Measurements from ENCODE around the gene CA14. TPM values are rescaled to one million over a fixed set of nuclear protein-coding genes. Genes with fewer than 3 reads are reported as not detected.

The CA14 gene
- total RNA-seq, 1 experiment from 2014 or later, result 42.0 TPM

- no peak overlapping the region for H3T11ph ChIP-seq (ENCODE audit: low read length)
- H3K18ac ChIP-seq (ENCODE audit: insufficient read length, low read depth, low read length), result peak overlapping the region; percentile 90
- no peak overlapping the region for H3K56ac ChIP-seq (ENCODE audit: insufficient read length, low read depth, low read length)
- no peak overlapping the region for H2AK5ac ChIP-seq (ENCODE audit: insufficient read length, low read length)
- peak overlapping the region; percentile 33 for H4K91ac ChIP-seq (ENCODE audit: insufficient read length, low read depth, low read length)
- peak overlapping the region; percentile 74 for H2BK120ac ChIP-seq (ENCODE audit: low read depth, low read length, poor library complexity, severe bottlenecking)
- no peak overlapping the region for H2AFZ ChIP-seq (ENCODE audit: low read length)
- peak overlapping the region; percentile 37 for H2BK5ac ChIP-seq (ENCODE audit: insufficient read length, low read length)
- H3K23ac ChIP-seq (ENCODE audit: insufficient read length, low read depth, low read length), result no peak overlapping the region
- H3K4me1 ChIP-seq (ENCODE audit: insufficient read depth, low read length), result no peaks in the 10 kb centered on the region; the same call in 1 of the 2 replicates
- no peak for TF ChIP-seq CTCF (conservative IDR thresholded peaks at IDR 0.05)
- peaks cover 18 to 19% of the 10 kb centered on the region in 2 experiments for H3K4me1 Mint-ChIP-seq
- peak; percentile 81 for DNase-seq
- H3K9me3 Mint-ChIP-seq, result no peaks in the 10 kb centered on the region; a peak in 1 of 5 replicates
- no CpG with 5 or more reads among the region's 78 CpGs for WGBS (ENCODE audit: extremely low coverage, insufficient read length, low lambda C conversion rate)
- H3K9ac ChIP-seq (ENCODE audit: extremely low read depth, insufficient read length, low read length), result peak overlapping the region; percentile 97
- peak overlapping the region; percentile 83 for H3K4me2 ChIP-seq (ENCODE audit: insufficient read depth, insufficient read length, low read length)
- peaks cover 22% of the 10 kb centered on the region; the same call in 1 of the 2 replicates for H3K79me2 ChIP-seq (ENCODE audit: insufficient read depth, low read length)
- peak overlapping the region; percentile 72 for H3K27ac ChIP-seq (ENCODE audit: insufficient read length, low read depth, low read length)
- peak overlapping the region; percentile 81 for H3K4ac ChIP-seq (ENCODE audit: low read depth, low read length)
- H4K20me1 ChIP-seq (ENCODE audit: control insufficient read depth, insufficient read depth, insufficient read length), result no peaks in the 10 kb centered on the region
- H3K36me3 Mint-ChIP-seq (ENCODE audit: insufficient read depth in 1 of 3, low read depth in 3 of 3), result peaks cover 10 to 22% (median 14%) of the 10 kb centered on the region in 3 experiments; a peak in 5 of 7 replicates
- no peaks in the 10 kb centered on the region for H3K9me3 ChIP-seq (ENCODE audit: control insufficient read depth, low read depth, low read length)
- no peaks in the 10 kb centered on the region for H3K27me3 ChIP-seq (ENCODE audit: insufficient read depth, low read length)
- H3K27me3 Mint-ChIP-seq (ENCODE audit: low read depth), result no peaks in the 10 kb centered on the region; the same call in 1 of the 2 replicates
- H3K79me1 ChIP-seq (ENCODE audit: insufficient read depth, low read depth, low read length, poor library complexity, severe bottlenecking), result no peaks in the 10 kb centered on the region
- H3K27ac Mint-ChIP-seq, result peak overlapping the region; percentile 93 to 97 (median 93)
- H2BK20ac ChIP-seq (ENCODE audit: low read depth, low read length, poor library complexity, severe bottlenecking), result no peak overlapping the region
- no peak overlapping the region for H4K5ac ChIP-seq (ENCODE audit: insufficient read length, low read depth, low read length)
- H4K8ac ChIP-seq (replicated peaks; ENCODE audit: insufficient read length, low read depth, low read length), result no peak overlapping the region
- H3K23me2 ChIP-seq (ENCODE audit: insufficient read length, low read depth, low read length, poor library complexity, severe bottlenecking), result peaks cover 15% of the 10 kb centered on the region
- no peak overlapping the region for H2BK12ac ChIP-seq (ENCODE audit: insufficient read length, low read depth, low read length)
- no peak overlapping the region for H3K4me3 Mint-ChIP-seq
- peak overlapping the region; percentile 89 for H3K14ac ChIP-seq (ENCODE audit: insufficient read depth, low read length)
- no peak overlapping the region for H2BK15ac ChIP-seq (ENCODE audit: low read depth, low read length)
These were observed 22.8 kb upstream of the CA14 start for GRCh38 chr1:150234566-150235293.

Data from H9 (cell line).